ENCODE data around the gene MORN4. TPM values are rescaled to one million over a fixed set of nuclear protein-coding genes. Genes with fewer than 3 reads are reported as not detected.
"Not testable (repeated sequence)": the region's sequence is repeated elsewhere in the genome, so short reads cannot be mapped to it uniquely, and the experiment has no call there.

MORN4 gene
- total and polyA plus RNA-seq, 4 donors = 4.1 to 16.1 (median 7.0) TPM

- Histone ChIP-seq H3K36me3 (ENCODE audit: control insufficient read depth in 4 of 4, insufficient read depth in 4 of 4, low read length in 4 of 4) (peaks cover 16 to 37% (median 19%) of the 10 kb centered on the region in 4 donors), H3K27ac (ENCODE audit: low read depth in 1 of 2, low read length in 1 of 2) (no peak overlapping the region), H3K4me3 (no peak overlapping the region), H3K9ac (ENCODE audit: insufficient read depth in 1 of 2, low read length in 2 of 2) (no peak overlapping the region), H3K4me1 (ENCODE audit: control insufficient read depth in 5 of 5, insufficient read depth in 5 of 5, low read length in 5 of 5) (no peaks in the 10 kb centered on the region), H3K27me3 (ENCODE audit: control insufficient read depth in 3 of 3, insufficient read depth in 3 of 3, low read length in 2 of 3) (no peaks in the 10 kb centered on the region), H3K9me3 (ENCODE audit: control insufficient read depth in 4 of 4, insufficient read depth in 3 of 4, low read length in 3 of 4) (no peaks in the 10 kb centered on the region)
- DNase-seq = no peak
- no peak for TF ChIP-seq CTCF (IDR thresholded peaks at IDR 0.05; ENCODE audit: control extremely low read depth, extremely low read depth)
- 24 to 69% methylated on average over 1 of the region's 1 CpG for WGBS, 2 donors
- no peak for ATAC-seq (ENCODE audit: insufficient read depth, low FRiP score)
These were observed 26.3 kb upstream of the MORN4 start for GRCh38 chr10:97659589-97659988.

- Histone ChIP-seq H3K27ac (ENCODE audit: low read depth in 1 of 2, low read length in 1 of 2) (no peak overlapping the region), H3K9ac (ENCODE audit: insufficient read depth in 1 of 2, low read length in 2 of 2) (no peak overlapping the region), H3K4me1 (ENCODE audit: control insufficient read depth in 5 of 5, insufficient read depth in 5 of 5, low read length in 5 of 5) (no peaks in the 10 kb centered on the region), H3K36me3 (ENCODE audit: control insufficient read depth in 4 of 4, insufficient read depth in 4 of 4, low read length in 4 of 4) (peaks cover 9 to 31% (median 21%) of the 10 kb centered on the region in 4 donors), H3K4me3 (no peak overlapping the region), H3K9me3 (ENCODE audit: control insufficient read depth in 4 of 4, insufficient read depth in 3 of 4, low read length in 3 of 4) (no peaks in the 10 kb centered on the region), H3K27me3 (ENCODE audit: control insufficient read depth in 3 of 3, insufficient read depth in 3 of 3, low read length in 2 of 3) (no peaks in the 10 kb centered on the region)
- ATAC-seq (ENCODE audit: insufficient read depth, low FRiP score) (no peak), DNase-seq (no peak)
- WGBS, 2 donors = 36 to 81% methylated on average over 5 of the region's 5 CpGs
- TF ChIP-seq CTCF (IDR thresholded peaks at IDR 0.05; ENCODE audit: control extremely low read depth, extremely low read depth) = no peak
These were observed 23.5 kb upstream of the MORN4 start for GRCh38 chr10:97656777-97657176.

GRCh38 chr10:97651773-97652172 lies 18.5 kb upstream of the MORN4 start:
- Histone ChIP-seq H3K4me3 (no peak overlapping the region), H3K27ac (ENCODE audit: low read depth in 1 of 2, low read length in 1 of 2) (no peak overlapping the region), H3K9ac (ENCODE audit: insufficient read depth in 1 of 2, low read length in 2 of 2) (no peak overlapping the region), H3K27me3 (ENCODE audit: control insufficient read depth in 3 of 3, insufficient read depth in 3 of 3, low read length in 2 of 3) (no peaks in the 10 kb centered on the region), H3K9me3 (ENCODE audit: control insufficient read depth in 4 of 4, insufficient read depth in 3 of 4, low read length in 3 of 4) (no peaks in the 10 kb centered on the region), H3K36me3 (ENCODE audit: control insufficient read depth in 4 of 4, insufficient read depth in 4 of 4, low read length in 4 of 4) (peaks cover 17 to 32% (median 24%) of the 10 kb centered on the region in 4 donors), H3K4me1 (ENCODE audit: control insufficient read depth in 5 of 5, insufficient read depth in 5 of 5, low read length in 5 of 5) (peaks cover 0 to 15% (median 0%) of the 10 kb centered on the region in 5 donors)
- 94% methylated on average over 3 of the region's 3 CpGs for WGBS, 2 donors
- no peak for ATAC-seq (ENCODE audit: insufficient read depth, low FRiP score)
- no peak for TF ChIP-seq CTCF (IDR thresholded peaks at IDR 0.05; ENCODE audit: control extremely low read depth, extremely low read depth)
- DNase-seq = no peak

- ATAC-seq (ENCODE audit: insufficient read depth, low FRiP score) (no peak), DNase-seq (no peak)
- no peaks in the 10 kb centered on the region for H3K9me3 ChIP-seq (ENCODE audit: control insufficient read depth in 4 of 4, insufficient read depth in 3 of 4, low read length in 3 of 4)
- H3K36me3 ChIP-seq (ENCODE audit: control insufficient read depth in 4 of 4, insufficient read depth in 4 of 4, low read length in 4 of 4) = peaks cover 12 to 22% (median 15%) of the 10 kb centered on the region in 4 donors
- 84 to 90% methylated on average over 3 of the region's 3 CpGs for WGBS, 2 donors
- TF ChIP-seq CTCF (IDR thresholded peaks at IDR 0.05; ENCODE audit: control extremely low read depth, extremely low read depth) = no peak
- peaks cover 0 to 15% (median 0%) of the 10 kb centered on the region in 5 donors for H3K4me1 ChIP-seq (ENCODE audit: control insufficient read depth in 5 of 5, insufficient read depth in 5 of 5, low read length in 5 of 5)
- H3K27ac ChIP-seq (ENCODE audit: low read depth in 1 of 2, low read length in 1 of 2) = peak overlapping the region in 1 of 2 donors; percentile 59
- no peaks in the 10 kb centered on the region for H3K27me3 ChIP-seq (ENCODE audit: control insufficient read depth in 3 of 3, insufficient read depth in 3 of 3, low read length in 2 of 3)
- no peak overlapping the region for H3K9ac ChIP-seq (ENCODE audit: insufficient read depth in 1 of 2, low read length in 2 of 2)
- no peak overlapping the region for H3K4me3 ChIP-seq
These were observed 17.4 kb upstream of the MORN4 start for GRCh38 chr10:97650726-97651125.

- not testable (repeated sequence) for H3K9me3 ChIP-seq (ENCODE audit: control insufficient read depth in 4 of 4, insufficient read depth in 3 of 4, low read length in 3 of 4); DNase-seq; H3K9ac ChIP-seq (ENCODE audit: insufficient read depth in 1 of 2, low read length in 2 of 2); H3K27me3 ChIP-seq (ENCODE audit: control insufficient read depth in 3 of 3, insufficient read depth in 3 of 3, low read length in 2 of 3); H3K4me3 ChIP-seq; ATAC-seq (ENCODE audit: insufficient read depth, low FRiP score)
- 88 to 90% methylated on average over 4 of the region's 4 CpGs for WGBS, 2 donors
- Histone ChIP-seq H3K36me3 (ENCODE audit: control insufficient read depth in 4 of 4, insufficient read depth in 4 of 4, low read length in 4 of 4) (peaks cover 18 to 26% (median 20%) of the 10 kb centered on the region in 4 donors), H3K27ac (ENCODE audit: low read depth in 1 of 2, low read length in 1 of 2) (peak overlapping the region in 1 of 2 donors; percentile 40), H3K4me1 (ENCODE audit: control insufficient read depth in 5 of 5, insufficient read depth in 5 of 5, low read length in 5 of 5) (peaks cover 0 to 15% (median 0%) of the 10 kb centered on the region in 5 donors)
These were observed 16.1 kb upstream of the MORN4 start for GRCh38 chr10:97649405-97649750.

Data from lung (tissue), 12 donors.